HCT116 (cell line): ENCODE measurements around the gene KLHDC10. TPM values are rescaled to one million over a fixed set of nuclear protein-coding genes. Genes with fewer than 3 reads are reported as not detected.
A peak's percentile ranks its signal among the peaks of the same experiment; 100 is the strongest.

Source experiments
- ATAC-seq: fragments of 200-7000 bp; cut with Tn5 transposase; 2 replicates; pipeline ENCODE4 v1.9.1; 2020; ENCODE audit warnings: mild to moderate bottlenecking, moderate library complexity
- BruUV-seq: library from RNA; stranded (reverse); fragments of 400-500 nt; replicated peaks from 2 replicates; lab custom pipeline; 2021; lab: Mats Ljungman, UMichigan
- CTCF ChIA-PET: fragments of 300-600 bp; sonication (Branson Sonifier 250); formaldehyde crosslinking; loops from one replicate; lab custom pipeline; 2021; ENCODE audit warnings: antibody characterized with exemption; lab: Charles Lee
- POLR2A ChIA-PET: fragments of 300-600, 350-600 bp; sonication (Branson Sonifier 250); formaldehyde crosslinking; loops from one replicate; lab custom pipeline; 2021; ENCODE audit warnings: antibody characterized with exemption; lab: Charles Lee
- RAD21 ChIA-PET, 2 experiments: fragments of 300-600 bp; sonication (Branson Sonifier 250); formaldehyde crosslinking; loops; one replicate each; lab custom pipeline; 2023; ENCODE audit warnings: low total read pairs in 2 of 2; ENCODE audit not compliant: uncharacterized antibody in 2 of 2, unreplicated experiment in 2 of 2, low non-redundant PET in 1 of 2; lab: Charles Lee
- DNase-seq: peaks from one replicate; pipeline ENCODE4 v3.0.0-alpha.2; 2010; ENCODE audit warnings: low read depth, low spot score
- H2AFZ ChIP-seq: fragments of 200-600 bp; shearing (Covaris generic), sonication (generic); 2 replicates; pipeline ENCODE4 v1.6.1; 2017; ENCODE audit warnings: low read depth, mixed run types, mixed read lengths, antibody characterized with exemption, low read length; ENCODE audit not compliant: poor library complexity, severe bottlenecking
- H3K27ac ChIP-seq: 2 replicates; pipeline ENCODE4 v1.5.1; 2012; ENCODE audit warnings: low read depth, low read length
- H3K27me3 ChIP-seq: fragments of 200-600 bp; sonication (generic); 2 replicates; pipeline ENCODE4 v1.6.1; 2016; ENCODE audit warnings: mixed run types, low read length, mixed read lengths; ENCODE audit not compliant: insufficient read depth
- H3K36me3 ChIP-seq, 2 experiments: fragments of 200-500 bp in 1 of 2; fragments of 200-600 bp in 1 of 2; sonication (Bioruptor generic) in 1 of 2; sonication (generic) in 1 of 2; 2 replicates each; pipeline versions ENCODE4 v1.5.1 to v1.6.1; 2014 to 2016; ENCODE audit warnings: low read length in 2 of 2, inconsistent platforms in 1 of 2, mixed read lengths in 1 of 2, mixed run types in 1 of 2; ENCODE audit not compliant: insufficient read depth in 2 of 2, control insufficient read depth in 1 of 2
- H3K4me1 ChIP-seq, 2 experiments: fragments of 200-600 bp in 1 of 2; sonication (generic) in 1 of 2; 2 replicates each; pipeline versions ENCODE4 v1.5.1 to v1.6.1; 2012 to 2017; ENCODE audit warnings: low read length in 2 of 2, inconsistent platforms in 1 of 2, mild to moderate bottlenecking in 1 of 2, mixed read lengths in 1 of 2, mixed run types in 1 of 2, moderate library complexity in 1 of 2; ENCODE audit not compliant: insufficient read depth in 2 of 2, control insufficient read depth in 1 of 2
- H3K4me2 ChIP-seq: fragments of 200-600 bp; sonication (generic); 2 replicates; pipeline ENCODE4 v1.6.1; 2017; ENCODE audit warnings: mixed run types, low read length, mixed read lengths
- H3K4me3 ChIP-seq, 2 experiments: fragments of 200-600 bp in 1 of 2; sonication (generic) in 1 of 2; replicated peaks in 1 of 2; 2 replicates each; pipeline ENCODE4 v1.5.1; 2011 to 2016; ENCODE audit warnings: low read length in 2 of 2, control low read depth in 1 of 2, low read depth in 1 of 2, mild to moderate bottlenecking in 1 of 2, mixed read lengths in 1 of 2, mixed run types in 1 of 2
- H3K79me2 ChIP-seq: fragments of 200-600 bp; sonication (generic); 2 replicates; pipeline ENCODE4 v1.6.1; 2017; ENCODE audit warnings: mild to moderate bottlenecking, mixed run types, low read length, moderate library complexity, mixed read lengths; ENCODE audit not compliant: insufficient read depth
- H3K9ac ChIP-seq: fragments of 200-600 bp; sonication (generic); 2 replicates; pipeline ENCODE4 v1.6.1; 2016; ENCODE audit warnings: low read length, mixed read lengths
- H3K9me2 ChIP-seq: fragments of 200-600 bp; sonication (generic), shearing (Covaris generic); 2 replicates; pipeline ENCODE4 v1.6.1; 2017; ENCODE audit warnings: mixed run types, mild to moderate bottlenecking, moderate library complexity; ENCODE audit not compliant: insufficient read depth
- H3K9me3 ChIP-seq, 2 experiments: fragments of 200-500 bp in 1 of 2; fragments of 200-600 bp in 1 of 2; sonication (Bioruptor generic) in 1 of 2; sonication (generic) in 1 of 2; 2 replicates each; pipeline ENCODE4 v1.6.1; 2014 to 2017; ENCODE audit warnings: low read length in 2 of 2, mixed read lengths in 2 of 2, inconsistent platforms in 1 of 2, low read depth in 1 of 2, mild to moderate bottlenecking in 1 of 2, mixed run types in 1 of 2, moderate library complexity in 1 of 2; ENCODE audit not compliant: control insufficient read depth in 1 of 2, insufficient read depth in 1 of 2
- H4K20me1 ChIP-seq: fragments of 200-600 bp; sonication (generic), shearing (Covaris generic); 2 replicates; pipeline ENCODE4 v1.6.1; 2017; ENCODE audit warnings: mixed run types, mild to moderate bottlenecking, moderate library complexity; ENCODE audit not compliant: insufficient read depth
- CBX3 ChIP-seq: IDR thresholded peaks from 2 replicates; pipeline ENCODE4 v1.6.1; 2012; ENCODE audit warnings: low read depth
- CTCF ChIP-seq, 3 experiments: fragments of 200-600 bp in 1 of 3; sonication (generic) in 1 of 3; IDR thresholded peaks in 2 of 3; conservative IDR thresholded peaks in 1 of 3; 2 replicates each; pipeline ENCODE4 v1.5.1; 2012 to 2017; ENCODE audit warnings: low read depth in 2 of 3, low read length in 2 of 3, antibody characterized with exemption in 1 of 3, borderline replicate concordance in 1 of 3, control low read depth in 1 of 3, mild to moderate bottlenecking in 1 of 3, mixed read lengths in 1 of 3, mixed run types in 1 of 3, moderate library complexity in 1 of 3; ENCODE audit not compliant: insufficient read depth in 1 of 3
- EGR1 ChIP-seq: IDR thresholded peaks from 2 replicates; pipeline ENCODE4 v1.6.1; 2012; ENCODE audit warnings: low read depth
- ELF1 ChIP-seq: IDR thresholded peaks from 2 replicates; pipeline ENCODE4 v1.6.1; 2012; ENCODE audit warnings: low read depth, borderline replicate concordance
- EZH2phosphoT487 ChIP-seq: fragments of 200-600 bp; IDR thresholded peaks from 2 replicates; pipeline ENCODE4 v1.6.1; 2018; ENCODE audit warnings: antibody characterized with exemption, borderline replicate concordance
- FOSL1 ChIP-seq: IDR thresholded peaks from 2 replicates; pipeline ENCODE4 v1.6.1; 2012; ENCODE audit warnings: low read depth
- JUND ChIP-seq: IDR thresholded peaks from 2 replicates; pipeline ENCODE4 v1.6.1; 2012
- MAX ChIP-seq: IDR thresholded peaks from 2 replicates; pipeline ENCODE4 v1.6.1; 2012
- POLR2A ChIP-seq: IDR thresholded peaks from 2 replicates; pipeline ENCODE4 v1.7.0; 2011; ENCODE audit warnings: borderline replicate concordance; ENCODE audit not compliant: insufficient read depth, insufficient read length; ENCODE audit errors: extremely low read depth
- RAD21 ChIP-seq: IDR thresholded peaks from 2 replicates; pipeline ENCODE4 v1.6.1; 2012; ENCODE audit warnings: low read depth, mild to moderate bottlenecking
- SIN3A ChIP-seq: IDR thresholded peaks from 2 replicates; pipeline ENCODE4 v1.6.1; 2012; ENCODE audit warnings: low read depth
- SP1 ChIP-seq: IDR thresholded peaks from 2 replicates; pipeline ENCODE4 v1.6.1; 2012; ENCODE audit warnings: low read depth
- TCF7L2 ChIP-seq: IDR thresholded peaks from 2 replicates; pipeline ENCODE4 v1.7.0; 2011; ENCODE audit warnings: borderline replicate concordance, inconsistent platforms; ENCODE audit not compliant: insufficient read depth, insufficient read length; ENCODE audit errors: extremely low read depth
- YY1 ChIP-seq: IDR thresholded peaks from 2 replicates; pipeline ENCODE4 v1.6.1; 2011; ENCODE audit warnings: low read length, low read depth, moderate library complexity, mild to moderate bottlenecking; ENCODE audit not compliant: insufficient replicate concordance; ENCODE audit errors: extremely low read depth
- ZBTB33 ChIP-seq: IDR thresholded peaks from 2 replicates; pipeline ENCODE4 v1.6.1; 2011; ENCODE audit warnings: mild to moderate bottlenecking, low read length, moderate library complexity; ENCODE audit not compliant: insufficient replicate concordance; ENCODE audit errors: extremely low read depth
- ZFX ChIP-seq: fragments of 450-650 bp; IDR thresholded peaks from 2 replicates; pipeline ENCODE4 v1.6.1; 2017
- intact Hi-C: fragments of 100-400 bp; cut with micrococcal nuclease; formaldehyde crosslinking; loops from 2 replicates; pipeline ENCODE4 v1.10.0; 2022
- total RNA-seq: library from RNA; stranded (reverse); gene quantifications from one replicate; pipeline ENCODE4 v1.2.1, GENCODE V29; 2021; ENCODE audit not compliant: unreplicated experiment

KLHDC10 gene
- total RNA-seq, 1 experiment from 2014 or later, result 25.8 TPM

- ChIA-PET CTCF (no interaction called here), RAD21 (no interaction called here)
- H3K9ac ChIP-seq, result no peak overlapping the region
Measured at GRCh38 chr7:130113887-130114286, 43.6 kb downstream of the KLHDC10 start.

More at GRCh38 chr7:130113887-130114286, 43.6 kb downstream of the KLHDC10 start:
- no TSS peak for BruUV-seq
- TF ChIP-seq RAD21 (no peak), SIN3A (no peak), ELF1 (no peak), CTCF (IDR thresholded peaks at IDR 0.05 in 2 of 3, conservative IDR thresholded peaks at IDR 0.05 in 1 of 3; ENCODE audit: borderline replicate concordance in 1 of 3, insufficient read depth in 1 of 3, low read depth in 2 of 3, low read length in 2 of 3) (no peak), ZFX (no peak), SP1 (no peak), YY1 (no peak), EZH2phosphoT487 (no peak), CBX3 (no peak), EGR1 (no peak), TCF7L2 (no peak), JUND (no peak), POLR2A (no peak), ZBTB33 (no peak), MAX (no peak), FOSL1 (no peak)
- H3K27ac ChIP-seq, result no peak overlapping the region
- no peak overlapping the region for H2AFZ ChIP-seq
- intact Hi-C loops, result no loop called here
- peak overlapping the region; percentile 24; the same call in 1 of the 2 replicates for H3K4me2 ChIP-seq
- ATAC-seq (no peak), DNase-seq (no peak)
- no peak overlapping the region for H3K4me3 ChIP-seq
- no peaks in the 10 kb centered on the region for H3K36me3 ChIP-seq
- POLR2A ChIA-PET, result no interaction called here
- H3K9me2 ChIP-seq, result no peaks in the 10 kb centered on the region
- peaks cover 0 to 12% of the 10 kb centered on the region in 2 experiments; a peak in 2 of 4 replicates for H3K4me1 ChIP-seq
- no peaks in the 10 kb centered on the region for H4K20me1 ChIP-seq
- no peaks in the 10 kb centered on the region for H3K79me2 ChIP-seq
- no peaks in the 10 kb centered on the region for H3K9me3 ChIP-seq
- H3K27me3 ChIP-seq, result no peaks in the 10 kb centered on the region
